SHP77 treated with DMSO at 0.1 percent for 48 hours (cell line): ENCODE data around the gene ANKS4B.
"Not testable (repeated sequence)": the region's sequence is repeated elsewhere in the genome, so short reads cannot be mapped to it uniquely, and the experiment has no call there.

Experiments
- DNase-seq: peaks from one replicate; lab custom pipeline; 2025; lab: John Stamatoyannopoulos, UW

Gene ANKS4B

GRCh38 chr16:21219551-21219950 is 13.9 kb upstream of the ANKS4B start:
- no peak for DNase-seq

DNA sequence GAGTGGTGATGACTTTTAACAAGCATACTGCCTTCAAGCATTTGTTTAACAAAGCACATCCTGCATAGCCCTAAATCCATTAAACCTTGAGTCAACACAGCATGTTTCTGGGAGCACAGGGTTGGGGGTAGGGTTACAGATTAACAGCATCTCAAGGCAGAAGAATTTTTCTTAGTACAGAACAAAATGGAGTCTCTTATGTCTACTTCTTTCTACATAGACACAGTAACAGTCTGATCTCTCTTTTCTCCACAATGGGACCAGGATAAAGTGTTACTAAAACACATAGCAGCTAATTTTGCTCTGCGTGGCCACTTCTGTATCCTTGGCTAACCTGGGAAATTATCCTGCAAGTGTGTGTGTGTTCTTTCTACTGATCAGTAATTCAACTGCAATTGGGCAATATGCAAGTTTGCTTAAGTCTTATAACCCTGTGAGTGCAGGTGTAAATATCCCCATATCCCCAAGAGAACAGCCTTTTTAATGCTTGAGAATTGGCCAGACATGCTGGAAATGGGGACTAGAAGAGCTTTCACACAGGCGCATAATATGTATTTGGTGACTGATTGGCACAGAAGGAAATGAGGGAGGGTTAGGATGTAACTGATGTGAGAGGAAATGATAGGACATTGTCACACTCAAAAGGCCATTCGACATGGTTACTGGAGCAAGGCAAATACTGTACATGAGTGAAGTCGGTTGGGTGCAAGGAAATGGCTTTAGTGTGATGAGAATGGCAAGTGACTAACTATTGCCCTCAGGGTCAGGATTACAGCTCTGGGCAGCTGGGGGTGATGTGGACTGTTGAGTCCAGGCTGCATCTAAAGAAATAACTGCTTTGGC is 10.8 kb upstream of the ANKS4B start:
- no peak for DNase-seq

- DNase-seq = no peak
These were observed 9.7 kb upstream of the ANKS4B start for GRCh38 chr16:21223787-21224186.

DNA sequence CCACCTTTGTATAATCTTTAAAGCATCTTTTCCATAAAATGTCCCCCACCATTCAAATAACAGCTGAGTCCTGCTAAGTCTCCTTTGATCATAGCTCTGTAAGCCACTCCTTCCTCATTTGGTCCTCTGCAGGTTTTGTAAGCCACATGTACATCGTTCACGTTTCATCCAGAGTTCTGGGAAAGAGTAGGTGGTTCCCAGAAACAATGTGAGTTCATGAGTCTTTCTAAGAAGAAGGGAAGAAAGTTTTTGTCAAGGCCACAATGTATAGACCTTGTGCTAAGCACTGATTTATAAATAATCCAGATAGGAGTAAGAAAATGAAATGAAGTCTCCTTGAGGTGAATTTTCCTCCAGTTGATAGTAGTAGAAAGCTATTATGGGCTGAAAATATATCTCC is 8.7 kb upstream of the ANKS4B start:
- DNase-seq = no peak

DNA sequence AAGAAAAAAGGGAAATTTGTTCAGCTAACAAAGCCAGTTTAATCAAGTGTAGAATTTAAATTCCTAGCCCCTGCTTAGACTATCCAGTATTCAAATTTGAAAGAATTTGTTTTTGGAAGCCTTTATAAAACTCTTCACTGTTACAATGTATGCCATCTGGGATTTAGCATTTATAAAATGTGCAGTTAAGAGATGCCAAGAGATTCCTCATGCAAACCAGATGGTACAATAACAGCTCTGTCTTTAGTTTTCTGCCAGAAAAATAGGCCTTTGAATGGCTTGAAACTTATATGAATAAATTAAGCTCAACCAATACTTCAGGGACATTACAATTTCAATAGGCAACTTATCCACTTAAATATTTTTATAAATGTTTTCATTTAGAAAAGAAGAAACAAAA is 6.8 kb upstream of the ANKS4B start:
- DNase-seq = no peak

- DNase-seq = no peak
These were observed 5.6 kb upstream of the ANKS4B start for GRCh38 chr16:21227866-21228265.

DNA sequence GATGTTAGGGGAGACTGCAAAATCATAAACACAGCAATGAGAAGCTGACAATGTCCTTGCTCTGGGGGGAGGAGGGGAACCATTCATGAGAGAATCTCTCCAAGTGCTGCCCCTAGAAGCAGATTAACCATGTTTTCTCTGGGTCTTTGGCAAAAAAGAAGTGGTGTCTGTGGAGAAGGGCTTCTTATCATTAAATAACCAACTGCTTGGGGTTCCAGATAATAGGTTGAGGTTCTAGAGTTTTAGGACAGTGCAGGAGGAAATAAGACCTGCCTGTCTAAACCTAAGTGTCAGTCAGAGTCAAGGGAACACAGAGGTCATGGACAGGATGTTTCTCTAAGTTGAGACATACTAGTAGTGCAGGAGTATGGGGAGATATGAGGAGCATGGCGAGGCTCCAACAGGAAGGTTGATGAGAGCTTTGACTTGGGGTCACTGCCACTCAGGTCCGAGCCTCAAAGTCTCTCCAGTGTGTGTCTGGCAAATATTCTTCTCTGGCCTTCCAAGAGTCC is 5.1 kb upstream of the ANKS4B start:
- DNase-seq = no peak

- no peak for DNase-seq
These were observed 416 bp upstream of the ANKS4B start for GRCh38 chr16:21233045-21233520.

- no peak for DNase-seq
These were observed 1.7 kb downstream of the ANKS4B start for GRCh38 chr16:21235199-21235585.

DNA sequence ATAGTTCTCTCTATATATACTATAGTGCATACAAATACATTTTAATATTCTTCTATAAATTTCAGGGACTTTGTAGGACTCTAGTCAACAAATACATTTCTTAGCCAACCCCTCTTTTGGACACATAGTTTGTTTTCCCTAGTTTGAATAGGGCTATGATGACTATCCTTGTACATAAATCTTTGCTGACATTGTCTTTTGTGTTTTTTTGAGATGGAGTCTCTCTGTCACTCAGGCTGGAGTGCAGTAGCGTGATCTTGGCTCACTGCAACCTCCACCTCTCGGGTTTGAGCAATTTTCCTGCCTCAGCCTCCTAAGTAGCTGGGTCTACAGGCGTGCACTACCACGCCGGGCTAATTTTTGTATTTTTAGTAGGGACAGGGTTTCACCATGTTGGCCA is 3.3 kb downstream of the ANKS4B start:
- DNase-seq = no peak

GRCh38 chr16:21239646-21240045 is 6.1 kb downstream of the ANKS4B start:
- no peak for DNase-seq

- no peak for DNase-seq
These were observed 9.3 kb downstream of the ANKS4B start for GRCh38 chr16:21242756-21243155.

DNA sequence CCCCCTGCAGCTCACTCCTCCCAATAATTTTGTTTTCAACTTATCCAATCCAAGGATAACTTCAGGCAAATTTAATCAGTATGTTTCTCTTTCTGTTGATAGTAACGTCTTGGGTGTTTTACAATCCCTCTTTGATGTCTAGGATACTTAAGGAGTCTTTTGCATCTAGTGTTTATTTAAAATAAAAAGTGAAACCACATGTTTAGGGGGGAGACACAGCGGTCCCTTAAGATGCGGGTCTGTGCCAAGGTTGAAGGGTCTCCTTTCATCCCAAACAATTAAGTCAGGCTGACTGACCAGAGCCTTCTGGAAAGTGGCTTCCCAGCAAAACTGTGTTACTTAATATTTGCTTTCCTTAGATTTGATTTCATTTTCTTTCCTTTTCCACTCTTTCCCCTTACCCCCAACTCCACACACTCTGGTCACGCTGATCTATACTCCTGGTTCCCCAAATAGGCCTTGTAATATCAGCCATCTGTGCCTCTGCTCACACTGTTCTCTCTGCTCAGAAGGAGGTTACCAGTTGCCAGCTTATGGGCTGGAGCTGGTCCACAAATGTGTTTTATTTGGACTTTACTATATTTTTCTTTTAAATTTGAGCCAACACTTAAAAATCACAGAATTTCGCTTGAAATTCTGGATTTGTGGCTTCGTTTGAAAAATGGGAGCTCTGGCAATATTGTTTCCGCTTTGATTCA is 11.2 kb downstream of the ANKS4B start:
- no peak for DNase-seq

DNA sequence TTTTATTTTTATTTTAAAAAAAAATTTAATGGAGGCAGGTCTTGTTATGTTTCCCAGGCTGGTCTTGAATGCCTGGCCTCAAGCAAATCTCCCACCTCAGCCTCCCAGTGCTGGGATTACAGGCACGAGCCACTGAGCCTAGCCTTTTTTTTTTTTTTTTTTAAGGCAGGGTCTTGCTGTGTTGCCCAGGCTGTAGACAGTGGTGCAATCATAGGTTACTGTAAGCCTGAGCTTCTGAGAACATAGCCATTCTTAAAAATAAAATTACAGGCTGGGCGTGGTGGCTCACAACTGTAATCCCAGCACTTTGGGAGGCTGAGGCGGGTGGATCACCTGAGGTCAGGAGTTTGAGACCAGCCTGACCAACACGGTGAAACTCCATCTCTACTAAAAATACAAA is 14.7 kb downstream of the ANKS4B start:
- DNase-seq = not testable (repeated sequence)

GRCh38 chr16:21250072-21250923 is 16.8 kb downstream of the ANKS4B start:
- no peak for DNase-seq

DNA sequence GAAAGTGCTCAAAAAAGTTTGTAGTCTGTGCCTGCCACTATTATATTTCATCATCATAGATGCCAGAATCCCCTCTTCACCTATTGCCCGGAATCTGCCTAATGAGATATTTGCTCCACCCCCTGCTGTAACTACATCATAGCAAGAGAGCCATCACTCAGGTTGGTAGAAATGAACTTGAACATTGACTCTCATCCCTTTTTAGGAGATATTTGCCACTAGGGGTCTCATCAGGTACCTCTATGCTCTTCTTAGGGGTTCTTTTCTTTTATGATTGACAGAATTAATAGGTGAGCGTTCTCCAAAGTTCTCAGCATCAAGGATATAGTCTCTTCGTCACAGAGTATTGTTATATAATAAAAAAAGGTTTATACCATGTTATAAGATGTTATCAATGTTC is 20.0 kb downstream of the ANKS4B start:
- DNase-seq = no peak

- DNase-seq = no peak
These were observed 23.1 kb downstream of the ANKS4B start for GRCh38 chr16:21256636-21257035.

DNA sequence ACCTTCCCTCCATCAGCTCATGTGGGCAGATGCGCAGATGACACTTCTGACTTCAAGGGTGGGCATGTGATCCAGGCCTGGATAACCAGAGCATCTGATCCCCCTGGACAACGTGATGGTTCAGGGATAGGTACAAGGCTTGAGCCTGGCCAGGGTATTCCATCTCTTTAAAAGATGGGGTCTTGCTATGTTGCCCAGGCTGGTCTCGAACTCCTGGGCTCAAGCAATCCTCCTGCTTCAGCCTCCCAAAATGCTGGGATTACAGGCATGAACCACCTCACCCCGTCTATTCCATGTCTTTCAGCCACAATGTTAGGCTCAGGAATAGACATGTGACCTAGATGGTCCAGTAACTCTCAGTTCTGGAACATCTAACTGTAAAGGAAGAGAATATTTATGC is 23.8 kb downstream of the ANKS4B start:
- no peak for DNase-seq

DNA sequence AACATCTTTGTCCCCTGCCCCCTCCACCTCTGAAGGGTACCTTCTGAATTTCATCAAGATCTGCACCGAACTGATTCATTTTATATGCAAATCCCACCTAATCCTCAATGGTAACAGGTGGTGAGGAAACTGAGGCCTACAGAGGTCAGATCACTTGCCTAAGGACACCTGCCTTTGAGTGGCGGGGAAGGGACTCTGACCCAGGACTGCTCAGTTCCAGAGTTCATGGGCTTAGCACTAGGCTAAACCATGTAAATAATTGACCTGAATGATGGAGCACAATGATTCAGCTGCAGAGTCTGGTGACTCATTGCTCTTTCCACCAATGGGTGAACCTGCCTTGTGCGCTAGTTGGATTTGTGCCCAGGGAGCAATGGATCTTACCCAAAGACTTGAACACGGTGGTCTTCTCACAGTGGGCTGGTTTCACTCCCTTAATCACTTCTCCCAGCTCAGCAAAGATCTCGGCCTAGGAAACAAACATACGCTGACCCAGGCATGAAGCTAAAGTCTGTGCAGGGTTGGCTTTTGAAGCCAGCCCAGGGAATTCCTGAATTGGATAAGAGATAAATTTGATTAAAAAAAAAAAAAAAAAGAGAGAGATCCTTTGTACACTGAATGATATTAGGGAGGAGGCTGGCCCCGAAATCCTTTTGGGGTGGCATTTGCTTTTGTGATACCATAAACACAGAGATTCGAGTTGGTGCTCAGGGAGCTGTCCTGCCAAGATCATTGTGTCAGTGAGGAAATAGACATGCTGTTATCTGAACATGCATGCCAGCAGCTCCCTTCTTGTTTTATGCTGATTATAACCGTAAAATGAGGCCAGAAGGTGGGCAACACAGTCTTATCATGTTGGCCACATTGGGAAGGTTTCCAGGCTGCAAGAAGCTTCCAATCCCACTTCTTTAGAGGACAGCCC is 27.6 kb downstream of the ANKS4B start:
- no peak for DNase-seq

GRCh38 chr16:21262779-21263639 is 29.5 kb downstream of the ANKS4B start:
- DNase-seq = no peak
